Esophagus muscularis mucosa (tissue), 4 donors: ENCODE measurements around the gene PLEKHA5.

Source experiments
- CTCF ChIP-seq, 3 experiments: fragments of 200-600 bp in 2 of 3; fragments of 450-650 bp in 1 of 3; sonication (generic) in 2 of 3; IDR thresholded peaks; one replicate each; pipeline ENCODE4 v1.5.1; 2017 to 2019; ENCODE audit warnings: antibody characterized with exemption in 3 of 3, mild to moderate bottlenecking in 2 of 3, moderate library complexity in 1 of 3
- EP300 ChIP-seq: sonication (generic); formaldehyde crosslinking; IDR thresholded peaks from one replicate; pipeline ENCODE4 v1.6.1; 2017; ENCODE audit warnings: antibody characterized with exemption
- POLR2A ChIP-seq: fragments of 450-650 bp; IDR thresholded peaks from one replicate; pipeline ENCODE4 v1.6.1; 2017; ENCODE audit warnings: antibody characterized with exemption, moderate library complexity, mild to moderate bottlenecking, low read depth
- POLR2AphosphoS5 ChIP-seq, 2 donors: sonication (generic); formaldehyde crosslinking; IDR thresholded peaks; one replicate each; pipeline ENCODE4 v1.6.1; 2017; ENCODE audit warnings: antibody characterized with exemption in 2 of 2

DNA sequence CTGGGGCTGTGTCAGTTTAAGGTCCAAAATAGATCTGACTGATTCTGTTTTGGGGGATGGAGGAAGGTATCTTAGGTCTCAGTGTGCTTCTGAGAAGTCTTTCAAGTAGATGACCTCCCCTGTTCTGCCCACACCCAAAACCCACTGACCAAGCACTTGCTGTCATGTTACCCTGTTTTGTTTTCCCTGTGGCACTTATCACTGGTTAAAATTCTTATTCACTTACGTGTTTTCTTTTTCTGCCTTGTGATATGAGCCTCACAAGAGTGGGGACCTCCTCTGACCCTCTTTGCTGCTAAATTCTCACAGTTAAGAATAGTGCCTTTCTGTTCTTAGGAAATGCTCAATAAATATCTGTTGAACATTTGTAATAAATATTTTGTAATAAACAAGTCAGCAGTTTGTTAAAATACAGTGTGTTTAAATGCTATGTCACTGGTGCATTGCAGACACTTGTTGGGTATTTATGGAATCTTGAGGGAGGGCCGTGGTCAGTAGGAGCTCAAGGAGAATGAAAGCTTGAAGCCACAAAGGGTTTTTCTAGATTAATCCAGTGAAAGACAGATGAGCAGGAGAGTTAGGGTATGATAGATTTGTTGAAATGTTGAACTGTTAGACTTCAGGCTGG lies 20.9 kb downstream of the PLEKHA5 start:
- TF ChIP-seq POLR2AphosphoS5 (IDR thresholded peaks at IDR 0.05) (no peak), EP300 (no peak), CTCF (IDR thresholded peaks at IDR 0.05) (no peak), POLR2A (no peak)
